HEK293 (cell line): ENCODE measurements around the gene ELOVL5.

ENCODE experiments used
- CTCF ChIA-PET: fragments of 350-600 bp; formaldehyde crosslinking; extraction: SDS; loops from one replicate; lab custom pipeline; 2021; ENCODE audit warnings: antibody characterized with exemption; lab: Yijun Ruan, JAX
- POLR2A ChIA-PET: fragments of 300-600 bp; formaldehyde crosslinking; extraction: SDS; loops from one replicate; lab custom pipeline; 2020; ENCODE audit warnings: antibody characterized with exemption, inconsistent platforms; lab: Yijun Ruan, JAX
- H3K27ac ChIP-seq: fragments of 200-500 bp; sonication (Bioruptor generic); 2 replicates; pipeline ENCODE4 v1.5.1; 2014; ENCODE audit warnings: low read depth, low read length, control low read depth, inconsistent platforms; ENCODE audit errors: extremely low read depth
- H3K36me3 ChIP-seq, 2 experiments: fragments of 200-500 bp in 1 of 2; sonication (Bioruptor generic) in 1 of 2; 1 replicate in 1 of 2; 2 replicates in 1 of 2; pipeline ENCODE4 v1.5.1; 2014 to 2017; ENCODE audit warnings: inconsistent platforms in 2 of 2, low read length in 2 of 2; ENCODE audit not compliant: control insufficient read depth in 2 of 2, insufficient read depth in 1 of 2
- H3K4me1 ChIP-seq: fragments of 200-500 bp; sonication (Bioruptor generic); 2 replicates; pipeline ENCODE4 v1.5.1; 2014; ENCODE audit warnings: mild to moderate bottlenecking, low read length, inconsistent platforms; ENCODE audit not compliant: control insufficient read depth, insufficient read depth
- H3K4me3 ChIP-seq: 2 replicates; pipeline ENCODE4 v1.5.1; 2011; ENCODE audit warnings: low read depth, mild to moderate bottlenecking, control low read depth, low read length, moderate library complexity
- H3K9me3 ChIP-seq: fragments of 200-500 bp; sonication (Bioruptor generic); 2 replicates; pipeline ENCODE4 v1.5.1; 2014; ENCODE audit warnings: low read depth, low read length, inconsistent platforms; ENCODE audit not compliant: control insufficient read depth, insufficient read depth
- FEZF1 ChIP-seq: fragments of 450-650 bp; formaldehyde crosslinking; IDR thresholded peaks from 2 replicates; pipeline ENCODE4 v1.5.1; 2016; ENCODE audit warnings: missing biosample characterization, missing genetic modification characterization
- MEIS1 ChIP-seq: sonication (generic); formaldehyde crosslinking; IDR thresholded peaks from 2 replicates; pipeline ENCODE4 v1.8.1; 2022; ENCODE audit warnings: missing genetic modification reagents, mild to moderate bottlenecking, borderline replicate concordance
- MYNN ChIP-seq: fragments of 450-650 bp; formaldehyde crosslinking; IDR thresholded peaks from 2 replicates; pipeline ENCODE4 v1.5.1; 2016; ENCODE audit warnings: missing biosample characterization, missing genetic modification characterization, borderline replicate concordance
- ZBTB11 ChIP-seq: fragments of 450-650 bp; formaldehyde crosslinking; conservative IDR thresholded peaks from 2 replicates; pipeline ENCODE4 v1.5.1; 2016; ENCODE audit warnings: low read depth, missing biosample characterization, missing genetic modification characterization
- ZBTB17 ChIP-seq: fragments of 450-650 bp; formaldehyde crosslinking; IDR thresholded peaks from 2 replicates; pipeline ENCODE4 v1.5.1; 2016; ENCODE audit warnings: missing biosample characterization, missing genetic modification characterization
- ZEB2 ChIP-seq: fragments of 450-650 bp; formaldehyde crosslinking; IDR thresholded peaks from 2 replicates; pipeline ENCODE4 v1.5.1; 2016; ENCODE audit warnings: missing biosample characterization, missing genetic modification characterization
- ZFP3 ChIP-seq: fragments of 450-650 bp; formaldehyde crosslinking; IDR thresholded peaks from 2 replicates; pipeline ENCODE4 v1.5.1; 2016; ENCODE audit warnings: low read depth, missing biosample characterization, missing genetic modification characterization
- ZNF148 ChIP-seq: fragments of 450-650 bp; formaldehyde crosslinking; IDR thresholded peaks from 2 replicates; pipeline ENCODE4 v1.5.0; 2017; ENCODE audit warnings: missing biosample characterization, missing genetic modification characterization, borderline replicate concordance
- ZNF211 ChIP-seq: fragments of 450-650 bp; formaldehyde crosslinking; IDR thresholded peaks from 2 replicates; pipeline ENCODE4 v1.5.1; 2016; ENCODE audit warnings: low read depth, missing biosample characterization, missing genetic modification characterization
- ZNF248 ChIP-seq: fragments of 450-650 bp; formaldehyde crosslinking; IDR thresholded peaks from 2 replicates; pipeline ENCODE4 v1.5.1; 2017; ENCODE audit warnings: missing biosample characterization, missing genetic modification characterization
- ZNF26 ChIP-seq: fragments of 450-650 bp; formaldehyde crosslinking; IDR thresholded peaks from 2 replicates; pipeline ENCODE4 v1.5.1; 2016; ENCODE audit warnings: missing biosample characterization, missing genetic modification characterization
- ZNF302 ChIP-seq: fragments of 450-650 bp; formaldehyde crosslinking; IDR thresholded peaks from 2 replicates; pipeline ENCODE4 v1.5.1; 2016; ENCODE audit warnings: missing biosample characterization, missing genetic modification characterization, low read depth
- ZNF362 ChIP-seq: fragments of 450-650 bp; formaldehyde crosslinking; IDR thresholded peaks from 2 replicates; pipeline ENCODE4 v1.5.1; 2016; ENCODE audit warnings: missing biosample characterization, missing genetic modification characterization
- ZNF37A ChIP-seq: fragments of 450-650 bp; IDR thresholded peaks from 2 replicates; pipeline ENCODE4 v1.5.1; 2018; ENCODE audit warnings: missing biosample characterization, missing genetic modification characterization
- ZNF423 ChIP-seq: fragments of 450-650 bp; formaldehyde crosslinking; IDR thresholded peaks from 2 replicates; pipeline ENCODE4 v1.5.1; 2016; ENCODE audit warnings: missing biosample characterization, missing genetic modification characterization
- ZNF548 ChIP-seq: fragments of 450-650 bp; formaldehyde crosslinking; IDR thresholded peaks from 2 replicates; pipeline ENCODE4 v1.5.1; 2016; ENCODE audit warnings: missing biosample characterization, missing genetic modification characterization
- ZNF704 ChIP-seq: fragments of 450-650 bp; formaldehyde crosslinking; IDR thresholded peaks from 2 replicates; pipeline ENCODE4 v1.5.1; 2016; ENCODE audit warnings: missing biosample characterization, missing genetic modification characterization

ELOVL5 gene

GRCh38 chr6:53280207-53280606, 68.5 kb downstream of the ELOVL5 start (continued):
- no peak for TF ChIP-seq ZFP3
- no peak for TF ChIP-seq ZNF26 (tag by site-specific recombination)
- TF ChIP-seq ZNF704 (tag by site-specific recombination), result no peak
- no peak for TF ChIP-seq ZEB2
- TF ChIP-seq MYNN (tag by site-specific recombination), result no peak
- no peak for TF ChIP-seq ZBTB11 (tag by site-specific recombination)

GRCh38 chr6:53279293-53279692, 69.5 kb downstream of the ELOVL5 start:
- peaks cover 7 to 12% of the 10 kb centered on the region in 2 experiments for H3K36me3 ChIP-seq
- POLR2A ChIA-PET, result no interaction called here
- H3K4me1 ChIP-seq, result no peaks in the 10 kb centered on the region

More at GRCh38 chr6:53279293-53279692, 69.5 kb downstream of the ELOVL5 start:
- Histone ChIP-seq H3K27ac (no peak overlapping the region), H3K4me3 (no peak overlapping the region), H3K9me3 (no peaks in the 10 kb centered on the region)
- CTCF ChIA-PET, result interaction anchor here (0.6 to 2.2 kb wide), 4 partner anchors 15 to 108 kb away, joined by 3 to 6 read pairs (median 4); no protein-coding TSS in a partner anchor
- no peak for TF ChIP-seq ZNF362 (tag by site-specific recombination)
- no peak for TF ChIP-seq MEIS1 (CRISPR knock-in tag)
- TF ChIP-seq ZBTB17, result no peak
- TF ChIP-seq ZNF302 (tag by site-specific recombination), result no peak
- TF ChIP-seq ZNF548, result no peak
- TF ChIP-seq ZNF37A (tag by site-specific recombination), result no peak
- TF ChIP-seq ZNF423 (tag by site-specific recombination), result no peak
- TF ChIP-seq FEZF1, result no peak
- TF ChIP-seq ZNF211, result no peak
- no peak for TF ChIP-seq ZNF248 (tag by site-specific recombination)
- TF ChIP-seq ZNF148, result no peak
- TF ChIP-seq, all 188 proteins: peak for 0
